Measurements from ENCODE around the gene DYRK1A. TPM values are rescaled to one million over a fixed set of nuclear protein-coding genes. Genes with fewer than 3 reads are reported as not detected.
A peak's percentile ranks its signal among the peaks of the same experiment; 100 is the strongest.
"Not testable (repeated sequence)": the region's sequence is repeated elsewhere in the genome, so short reads cannot be mapped to it uniquely, and the experiment has no call there.

Gene DYRK1A
- polyA plus RNA-seq, 1 donor from 2014 or later: 4.3 TPM

DNA sequence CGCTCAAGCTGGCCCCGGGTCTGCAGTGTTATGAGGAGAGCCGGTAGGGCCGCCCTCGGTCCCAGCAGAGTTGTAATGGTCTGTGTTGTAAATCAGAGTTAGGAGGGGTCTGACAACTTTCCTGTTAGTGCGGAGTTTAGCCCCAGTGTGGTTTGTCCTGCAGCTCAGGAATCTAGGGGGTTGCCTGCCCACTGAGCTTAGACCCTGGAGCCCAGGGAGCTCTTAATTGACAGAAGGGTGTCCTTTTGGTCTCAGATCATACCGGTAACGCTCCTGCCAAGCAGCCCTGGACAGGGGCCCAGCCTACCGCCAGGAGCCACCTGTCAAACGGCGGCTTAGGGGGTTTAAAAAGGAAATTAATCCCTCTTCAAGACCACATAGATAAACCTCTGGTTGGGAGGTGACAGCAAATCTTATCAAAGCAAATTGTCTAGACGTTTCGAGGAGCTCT is 164.4 kb downstream of the DYRK1A start:
- no peaks in the 10 kb centered on the region for H3K4me1 Mint-ChIP-seq
- H3K4me3 Mint-ChIP-seq: no peak overlapping the region
- no peak overlapping the region for H3K27ac Mint-ChIP-seq
- H3K36me3 Mint-ChIP-seq: no peaks in the 10 kb centered on the region
- H3K9me3 Mint-ChIP-seq: no peaks in the 10 kb centered on the region
- H3K27me3 Mint-ChIP-seq: peaks cover 32% of the 10 kb centered on the region

DNA sequence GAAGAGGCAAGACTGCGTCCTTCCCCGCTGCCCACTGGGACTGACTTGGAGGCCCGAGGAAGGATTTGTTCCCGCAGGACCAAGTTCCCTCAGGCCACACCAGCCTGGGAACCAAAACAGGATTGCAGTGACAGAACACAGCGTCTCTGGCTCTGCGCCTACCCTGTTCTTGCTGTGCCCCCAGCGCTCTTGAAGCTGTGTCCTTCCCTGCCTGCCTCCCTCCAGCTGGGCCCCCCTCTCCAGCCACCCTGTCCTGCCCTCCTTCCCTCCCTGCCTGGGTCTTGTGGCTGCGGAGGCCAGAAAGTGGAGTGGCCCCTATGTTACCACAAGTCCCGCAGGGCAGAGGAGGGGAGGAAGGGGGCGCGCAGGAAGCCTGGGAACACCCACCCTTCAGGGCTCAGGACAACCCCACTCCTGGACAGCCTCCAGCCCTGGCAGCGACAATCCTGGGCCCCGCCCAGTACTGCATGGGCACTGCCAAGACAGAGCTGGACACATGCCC is 164.9 kb downstream of the DYRK1A start:
- Mint-ChIP-seq H3K27me3 (peaks cover 32% of the 10 kb centered on the region), H3K27ac (no peak overlapping the region), H3K4me3 (no peak overlapping the region), H3K4me1 (no peaks in the 10 kb centered on the region), H3K9me3 (peaks cover 0 to 4% (median 3%) of the 10 kb centered on the region in 3 donors), H3K36me3 (no peaks in the 10 kb centered on the region)

DNA sequence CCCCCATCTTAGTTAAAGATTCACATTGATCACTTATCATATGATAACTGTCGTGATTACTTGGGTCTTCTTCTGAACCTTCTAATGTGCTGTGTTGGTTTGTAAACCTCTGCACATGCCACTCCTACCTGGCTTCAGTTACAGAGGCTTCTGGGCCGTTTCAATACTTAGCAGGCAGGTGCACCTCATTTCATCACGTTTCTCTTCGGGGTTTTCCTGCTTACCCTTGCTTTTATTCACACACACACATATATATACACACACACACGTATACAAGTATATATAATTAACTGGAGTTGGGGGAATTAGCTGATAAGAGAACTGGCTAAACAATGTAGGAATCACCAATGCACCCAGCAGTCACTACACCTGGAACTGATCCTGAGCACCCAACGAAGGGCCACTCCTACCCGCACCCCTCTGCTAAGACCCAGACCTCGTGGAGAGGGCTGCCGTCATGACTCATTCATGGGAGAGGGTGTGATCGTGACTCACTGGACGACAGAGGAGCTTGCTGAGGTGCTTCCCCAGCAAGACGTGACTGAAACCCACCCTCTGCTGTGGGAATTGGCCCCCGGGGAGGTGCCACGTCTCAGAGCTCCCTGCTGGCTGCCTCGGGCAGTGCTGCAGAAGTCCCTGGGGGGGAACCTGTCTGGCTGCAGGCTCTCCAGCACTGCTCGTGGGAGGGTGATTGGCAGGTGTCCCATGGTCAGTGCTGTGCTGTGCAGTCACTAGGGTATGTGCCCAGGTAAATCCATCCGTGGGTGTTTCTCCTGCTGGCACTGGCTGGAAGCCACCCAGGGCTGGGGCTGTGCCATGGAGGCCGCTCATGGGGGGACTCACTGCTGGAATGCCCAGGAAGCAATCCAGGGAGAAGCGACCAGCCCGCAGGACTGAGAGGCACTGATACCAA is 166.6 kb downstream of the DYRK1A start:
- Mint-ChIP-seq H3K4me1 (no peaks in the 10 kb centered on the region), H3K27me3 (peaks cover 38% of the 10 kb centered on the region), H3K4me3 (no peak overlapping the region), H3K9me3 (peaks cover 4 to 10% (median 6%) of the 10 kb centered on the region in 3 donors), H3K27ac (no peak overlapping the region), H3K36me3 (no peaks in the 10 kb centered on the region)

DNA sequence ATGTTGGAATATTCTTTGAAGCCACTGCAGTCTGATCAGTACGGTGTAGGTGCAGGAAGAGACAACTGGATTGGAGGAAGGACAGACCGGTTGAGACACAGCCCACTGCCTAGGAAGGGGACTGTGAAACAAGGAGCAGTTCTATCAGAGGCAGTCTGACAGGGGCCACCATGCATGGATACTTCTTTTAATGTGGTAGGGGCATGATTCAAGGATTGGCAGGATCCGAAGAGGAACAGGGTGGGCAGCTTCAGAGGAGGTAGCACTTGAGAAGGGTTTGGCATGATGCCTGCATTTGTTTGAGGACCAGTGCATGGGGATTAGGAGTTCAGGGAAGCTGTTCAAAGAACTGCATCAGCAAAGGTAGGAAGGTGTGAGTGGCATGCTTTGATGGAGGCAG is 167.9 kb downstream of the DYRK1A start:
- Mint-ChIP-seq H3K36me3 (no peaks in the 10 kb centered on the region), H3K4me3 (no peak overlapping the region), H3K4me1 (no peaks in the 10 kb centered on the region), H3K27me3 (peaks cover 42% of the 10 kb centered on the region), H3K27ac (no peak overlapping the region), H3K9me3 (peaks cover 4 to 14% (median 6%) of the 10 kb centered on the region in 3 donors)

DNA sequence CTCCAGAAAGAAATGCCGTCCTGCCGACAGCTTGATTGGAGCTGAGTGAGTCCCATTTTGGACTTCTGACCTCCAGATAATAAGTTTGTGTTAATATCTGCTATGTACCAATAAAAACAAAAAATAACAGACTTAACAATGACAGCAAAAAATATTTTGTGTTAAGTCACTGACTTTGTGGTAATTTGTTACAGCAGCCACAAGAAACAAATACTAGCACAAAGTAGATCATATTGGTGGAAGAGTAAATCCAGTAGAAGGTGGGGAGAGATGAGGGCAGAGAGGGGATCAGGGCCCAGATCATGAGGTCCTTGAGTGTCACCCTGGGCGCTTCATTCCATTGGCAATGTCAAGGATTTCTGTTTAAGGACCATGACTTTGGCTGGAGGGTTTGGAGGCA is 168.6 kb downstream of the DYRK1A start:
- Mint-ChIP-seq H3K36me3 (no peaks in the 10 kb centered on the region), H3K4me3 (no peak overlapping the region), H3K27ac (no peak overlapping the region), H3K27me3 (peaks cover 37% of the 10 kb centered on the region), H3K4me1 (no peaks in the 10 kb centered on the region), H3K9me3 (peaks cover 4 to 14% (median 6%) of the 10 kb centered on the region in 3 donors)

DNA sequence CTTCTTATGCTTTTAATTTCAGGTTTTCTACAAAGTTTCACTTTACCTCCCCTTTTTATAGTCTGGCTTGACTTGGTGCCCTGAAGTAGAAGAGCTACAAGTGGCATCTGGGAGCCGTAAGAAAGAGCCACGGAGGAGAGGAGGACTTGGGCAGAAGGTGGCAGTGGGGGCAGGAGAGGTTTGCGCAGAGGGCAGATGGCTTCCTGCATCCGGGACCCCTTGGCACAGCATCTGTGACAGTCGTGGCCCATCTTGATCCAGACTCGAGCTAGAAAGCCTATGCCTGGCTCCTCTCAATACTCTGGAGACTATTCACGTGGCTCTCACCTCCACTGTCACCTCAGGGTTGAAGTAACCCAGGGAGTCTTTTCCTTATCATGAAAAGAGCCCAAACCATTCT is 169.1 kb downstream of the DYRK1A start:
- peaks cover 33% of the 10 kb centered on the region for H3K27me3 Mint-ChIP-seq
- H3K9me3 Mint-ChIP-seq: peaks cover 4 to 14% (median 6%) of the 10 kb centered on the region in 3 donors

DNA sequence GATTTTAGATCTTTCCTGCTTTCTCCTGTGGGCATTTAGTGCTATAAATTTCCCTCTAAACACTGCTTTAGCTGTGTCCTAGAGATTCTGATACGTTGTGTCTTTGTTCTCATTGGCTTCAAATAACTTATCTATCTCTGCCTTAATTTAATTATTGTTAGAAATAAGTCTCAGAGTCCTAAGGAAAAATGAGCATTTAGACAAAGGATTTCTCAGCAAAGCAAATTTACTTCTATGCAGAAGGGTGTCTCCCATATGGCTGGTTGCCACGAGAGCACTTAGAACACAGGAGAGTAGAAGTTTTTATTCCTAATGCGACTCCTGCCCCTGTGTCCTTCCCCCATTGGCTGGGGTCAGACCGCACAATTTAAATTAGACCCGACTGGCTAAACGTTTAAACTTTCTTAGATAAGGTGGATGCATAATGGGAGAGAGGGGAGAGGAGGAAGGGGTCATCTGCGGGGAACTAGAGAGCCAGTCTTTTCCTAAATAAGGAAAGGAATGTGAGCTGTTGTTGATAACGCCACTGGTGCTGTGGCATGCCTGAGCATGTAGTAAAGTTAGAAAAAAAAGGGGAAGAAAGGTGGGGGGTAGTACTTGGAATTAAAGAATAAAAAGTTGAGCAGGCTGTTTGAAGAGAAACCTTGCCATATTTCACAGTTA is 170.2 kb downstream of the DYRK1A start:
- Mint-ChIP-seq H3K36me3 (no peaks in the 10 kb centered on the region), H3K4me3 (peak overlapping the region in 1 of 4 donors; percentile 30), H3K4me1 (no peaks in the 10 kb centered on the region), H3K27ac (no peak overlapping the region), H3K27me3 (peaks cover 32% of the 10 kb centered on the region), H3K9me3 (peaks cover 5 to 17% (median 11%) of the 10 kb centered on the region in 3 donors)

More for the DNA sequence above, 169.1 kb downstream of the DYRK1A start:
- Mint-ChIP-seq H3K4me3 (no peak overlapping the region), H3K36me3 (no peaks in the 10 kb centered on the region), H3K4me1 (no peaks in the 10 kb centered on the region), H3K27ac (no peak overlapping the region)

DNA sequence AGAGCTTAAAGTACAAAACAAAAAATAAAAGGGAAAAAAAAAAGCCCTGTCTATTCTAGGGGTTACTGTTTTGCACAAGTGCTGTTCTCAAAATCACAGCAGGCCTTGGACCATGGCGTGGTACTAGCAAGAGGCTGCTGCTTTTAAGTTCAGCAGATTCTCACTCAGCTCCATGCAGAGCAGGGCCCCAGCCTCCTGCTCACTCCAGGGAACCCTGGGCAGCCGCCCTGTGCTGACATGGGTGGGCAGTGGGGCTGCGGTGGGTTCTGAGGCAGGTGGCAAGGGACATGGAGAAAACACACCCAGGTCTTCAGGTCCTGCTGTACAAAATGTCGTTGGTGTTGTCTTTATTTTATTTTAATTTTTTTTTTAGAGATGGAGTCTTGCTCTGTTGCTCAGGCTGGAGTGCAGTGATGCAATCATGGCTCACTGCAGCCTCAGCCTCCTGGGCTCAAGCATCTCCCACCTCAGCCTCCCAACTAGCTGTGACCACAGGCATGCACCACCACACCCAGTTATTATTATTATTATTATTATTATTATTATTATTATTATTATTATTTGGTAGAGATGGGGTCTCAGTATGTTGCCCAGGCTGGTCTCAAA is 170.9 kb downstream of the DYRK1A start:
- peaks cover 7 to 21% (median 17%) of the 10 kb centered on the region in 3 donors for H3K9me3 Mint-ChIP-seq
- H3K27me3 Mint-ChIP-seq: peaks cover 26% of the 10 kb centered on the region
- H3K4me3 Mint-ChIP-seq: no peak overlapping the region
- H3K4me1 Mint-ChIP-seq: no peaks in the 10 kb centered on the region
- no peak overlapping the region for H3K27ac Mint-ChIP-seq
- H3K36me3 Mint-ChIP-seq: no peaks in the 10 kb centered on the region

DNA sequence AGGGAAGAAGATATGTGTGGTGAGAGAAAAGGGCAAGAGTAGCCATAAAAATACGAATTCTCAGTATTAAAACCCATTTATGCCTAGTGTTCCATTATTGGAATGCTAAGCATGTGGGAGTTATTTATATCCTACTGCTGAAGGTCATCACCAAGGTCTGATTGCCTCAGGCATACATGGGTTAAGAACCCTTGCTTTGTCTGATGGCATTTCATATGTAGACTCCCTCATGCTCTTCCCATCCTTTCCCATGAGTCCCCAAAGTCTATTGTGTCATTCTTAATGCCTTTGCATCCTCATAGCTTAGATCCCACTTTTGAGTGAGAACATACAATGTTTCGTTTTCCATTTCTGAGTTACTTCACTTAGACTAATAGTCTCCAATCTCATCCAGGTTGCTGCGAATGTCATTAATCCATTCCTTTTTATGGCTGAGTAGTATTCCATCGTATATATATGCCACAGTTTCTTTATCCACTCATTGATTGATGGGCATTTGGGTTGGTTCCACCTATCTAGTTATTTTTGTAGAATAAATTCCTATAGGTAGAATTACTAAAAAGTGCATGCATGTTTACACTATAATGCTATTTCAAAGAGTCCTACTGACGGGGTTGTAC is 172.5 kb downstream of the DYRK1A start:
- no peaks in the 10 kb centered on the region for H3K4me1 Mint-ChIP-seq
- H3K9me3 Mint-ChIP-seq: peaks cover 11 to 24% (median 20%) of the 10 kb centered on the region in 3 donors
- H3K27ac Mint-ChIP-seq: no peak overlapping the region
- no peak overlapping the region for H3K4me3 Mint-ChIP-seq
- H3K36me3 Mint-ChIP-seq: no peaks in the 10 kb centered on the region
- H3K27me3 Mint-ChIP-seq: peaks cover 15% of the 10 kb centered on the region

DNA sequence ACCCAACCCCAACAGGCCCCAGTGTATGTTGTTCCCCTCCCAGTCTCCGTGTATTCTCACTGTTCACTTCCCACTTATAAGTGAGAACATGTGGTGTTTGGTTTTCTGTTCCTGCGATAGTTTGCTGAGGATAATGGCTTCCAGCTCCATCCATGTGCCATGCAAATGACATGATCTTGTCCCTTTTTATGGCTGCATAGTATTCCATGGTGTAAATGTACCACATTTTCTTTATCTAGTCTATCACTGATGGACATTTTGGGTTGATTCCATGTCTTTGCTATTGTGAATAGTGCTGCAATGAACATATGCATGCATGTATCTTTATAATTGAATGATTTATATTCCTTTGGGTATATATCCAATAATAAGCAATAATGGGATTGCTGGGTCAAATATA is 174.6 kb downstream of the DYRK1A start:
- not testable (repeated sequence) for H3K27ac Mint-ChIP-seq, H3K36me3 Mint-ChIP-seq, H3K4me3 Mint-ChIP-seq, H3K4me1 Mint-ChIP-seq
- Mint-ChIP-seq H3K27me3 (peaks cover 15% of the 10 kb centered on the region), H3K9me3 (peaks cover 11 to 23% (median 20%) of the 10 kb centered on the region in 3 donors)

DNA sequence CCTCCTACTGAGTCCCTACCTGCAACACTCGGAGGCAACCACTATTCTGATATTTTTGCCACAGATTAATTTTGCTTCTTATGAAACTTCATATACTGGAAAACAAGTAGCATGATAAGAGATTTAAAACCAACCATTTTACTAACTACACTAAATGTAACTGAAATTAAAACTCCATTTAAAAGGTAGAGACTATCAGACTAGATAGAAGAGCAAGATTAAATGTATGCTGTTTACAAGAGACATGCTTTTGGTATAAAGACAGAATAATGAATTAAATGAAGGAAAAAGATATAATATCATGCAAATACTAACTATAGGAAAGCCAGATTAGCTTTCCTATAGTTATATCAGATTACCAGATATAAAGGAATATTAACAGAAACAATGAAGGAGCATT is 175.9 kb downstream of the DYRK1A start:
- Mint-ChIP-seq H3K4me1 (peaks cover 2 to 5% (median 5%) of the 10 kb centered on the region in 3 donors), H3K9me3 (peaks cover 8 to 17% (median 14%) of the 10 kb centered on the region in 3 donors), H3K36me3 (peaks cover 2% of the 10 kb centered on the region), H3K4me3 (no peak overlapping the region), H3K27me3 (peaks cover 14% of the 10 kb centered on the region), H3K27ac (peak overlapping the region in 1 of 3 donors; percentile 33)

DNA sequence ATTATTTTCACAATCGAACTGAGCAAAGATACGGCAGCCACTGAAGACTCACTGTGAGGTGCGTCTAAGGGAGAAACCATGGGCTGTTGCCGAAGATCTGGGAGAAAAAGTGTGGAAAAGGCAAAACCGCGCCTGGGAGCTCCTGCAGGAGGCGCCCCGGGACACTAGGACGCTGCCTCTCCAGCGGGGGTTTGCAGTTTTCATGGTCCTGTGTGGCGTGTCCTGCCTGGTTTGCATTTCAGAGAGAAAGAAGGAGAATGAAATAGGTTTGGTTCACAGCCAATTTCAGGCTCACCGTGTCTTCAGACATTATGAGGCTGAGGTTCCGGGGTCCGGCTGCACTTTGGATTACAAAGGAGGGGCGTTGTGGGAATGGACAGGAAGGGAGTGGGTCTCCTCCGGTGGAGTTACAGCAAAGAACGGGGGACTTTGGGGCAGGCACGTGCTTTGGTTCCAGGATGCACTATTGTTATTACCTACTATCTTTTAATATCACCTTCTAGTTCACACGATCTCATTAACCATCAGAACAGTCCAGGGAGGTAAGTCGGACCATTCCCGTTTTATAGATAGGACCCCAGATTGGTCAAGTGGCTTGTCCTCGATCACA is 179.8 kb downstream of the DYRK1A start:
- peaks cover 9% of the 10 kb centered on the region for H3K27me3 Mint-ChIP-seq
- peaks cover 9 to 15% (median 9%) of the 10 kb centered on the region in 3 donors for H3K9me3 Mint-ChIP-seq
- no peak overlapping the region for H3K27ac Mint-ChIP-seq
- H3K4me1 Mint-ChIP-seq: peaks cover 2 to 5% (median 5%) of the 10 kb centered on the region in 3 donors
- peak overlapping the region in 1 of 4 donors; percentile 70 for H3K4me3 Mint-ChIP-seq
- H3K36me3 Mint-ChIP-seq: peaks cover 2% of the 10 kb centered on the region

DNA sequence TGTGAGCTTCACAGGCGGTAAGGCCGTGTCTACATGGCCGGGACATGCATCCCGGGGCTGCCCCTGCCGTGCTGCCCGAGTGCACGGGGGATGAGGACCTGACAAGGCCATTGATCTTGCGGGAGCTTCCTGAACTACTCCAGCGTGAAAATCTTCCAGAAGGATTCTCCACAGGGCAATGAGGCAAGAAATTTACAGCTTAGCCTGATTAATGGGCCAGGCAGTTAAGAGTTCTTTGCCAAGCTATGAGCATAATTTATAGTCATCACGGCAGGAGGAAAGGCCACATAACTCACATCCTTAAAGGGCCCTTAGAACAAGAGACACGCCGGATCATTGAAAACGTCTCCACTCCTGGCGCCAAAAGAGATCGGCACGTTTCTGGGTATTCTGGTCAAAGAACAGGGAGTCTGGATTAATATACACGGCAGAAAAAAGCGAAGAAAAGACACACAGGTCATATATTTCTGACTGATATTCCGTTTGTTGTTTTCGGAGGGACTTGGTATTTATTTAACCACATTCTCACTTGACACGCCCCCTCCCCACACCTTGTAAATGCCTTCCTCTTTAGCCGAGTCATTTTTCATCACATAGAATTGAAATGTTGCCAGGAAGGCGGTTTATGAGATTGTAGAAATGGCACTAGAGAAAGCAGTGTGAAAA is 180.5 kb downstream of the DYRK1A start:
- peaks cover 7 to 10% (median 8%) of the 10 kb centered on the region in 3 donors for H3K9me3 Mint-ChIP-seq
- H3K27me3 Mint-ChIP-seq: peaks cover 9% of the 10 kb centered on the region
- peaks cover 2 to 5% (median 5%) of the 10 kb centered on the region in 3 donors for H3K4me1 Mint-ChIP-seq
- no peak overlapping the region for H3K27ac Mint-ChIP-seq
- no peak overlapping the region for H3K4me3 Mint-ChIP-seq
- H3K36me3 Mint-ChIP-seq: peaks cover 2% of the 10 kb centered on the region
